ENCODE data around the gene MAP3K19. TPM values are rescaled to one million over a fixed set of nuclear protein-coding genes. Genes with fewer than 3 reads are reported as not detected.
"Not testable (repeated sequence)": the region's sequence is repeated elsewhere in the genome, so short reads cannot be mapped to it uniquely, and the experiment has no call there.

The MAP3K19 gene
- total RNA-seq, 5 donors from 2014 or later (not counting 1 experiment from before 2014, with no cell fraction given): not detected

DNA sequence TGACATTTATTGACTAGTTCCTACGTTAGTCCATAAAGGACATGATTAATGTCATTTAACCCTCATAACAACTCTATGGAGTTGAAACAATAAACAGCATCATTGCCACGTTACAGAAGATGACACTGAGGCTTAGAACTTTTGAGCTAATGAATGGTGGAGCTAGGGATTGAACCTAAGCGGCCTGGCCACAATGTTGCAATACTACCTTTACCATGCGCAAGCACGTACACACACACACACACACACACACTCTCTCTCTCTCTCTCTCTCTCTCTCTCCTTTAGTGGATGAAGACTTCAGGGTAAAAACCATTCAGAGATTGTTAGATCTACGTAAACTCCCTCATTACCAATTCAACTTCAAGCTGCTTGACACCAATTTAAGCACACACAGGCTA, 875 bp upstream of the MAP3K19 start:
- Mint-ChIP-seq H3K36me3 (no peaks in the 10 kb centered on the region), H3K4me3 (no peak overlapping the region), H3K9me3 (no peaks in the 10 kb centered on the region), H3K4me1 (peaks cover 2 to 13% (median 11%) of the 10 kb centered on the region in 3 donors), H3K27me3 (peaks cover 0 to 8% of the 10 kb centered on the region in 2 donors), H3K27ac (no peak overlapping the region)
- ChIA-PET CTCF (no interaction called here), POLR2A (interaction anchor here in 1 of 2 donors (0.5 to 0.6 kb wide), 3 partner anchors 62 to 1285 kb away, joined by 4 to 5 read pairs (median 5); no protein-coding TSS in a partner anchor)
- H3K4me1 ChIP-seq (ENCODE audit: control insufficient read depth in 1 of 2, extremely low read depth in 1 of 2, insufficient read depth in 2 of 2, low read length in 2 of 2): peaks cover 4 to 10% of the 10 kb centered on the region in 2 experiments
- 100% methylated on average over 1 of the region's 6 CpGs for WGBS (ENCODE audit: insufficient coverage)
- no peak overlapping the region for H3K4me3 ChIP-seq (ENCODE audit: control insufficient read depth in 1 of 2, extremely low read depth in 1 of 2, low read length in 1 of 2)
- ATAC-seq (replicated peaks in 1 of 4): no peak
- DNase-seq: no peak
- no peak overlapping the region for H3K27ac ChIP-seq (ENCODE audit: low read length)
- no peaks in the 10 kb centered on the region for H3K27me3 ChIP-seq (replicated peaks in 1 of 2; ENCODE audit: control insufficient read depth in 2 of 2, extremely low read depth in 1 of 2, insufficient read depth in 2 of 2, low read length in 1 of 2)
- H3K9me3 ChIP-seq: no peaks in the 10 kb centered on the region
- no peaks in the 10 kb centered on the region for H3K36me3 ChIP-seq (ENCODE audit: control insufficient read depth in 2 of 2, extremely low read depth in 1 of 2, insufficient read depth in 1 of 2, low read length in 1 of 2)

DNA sequence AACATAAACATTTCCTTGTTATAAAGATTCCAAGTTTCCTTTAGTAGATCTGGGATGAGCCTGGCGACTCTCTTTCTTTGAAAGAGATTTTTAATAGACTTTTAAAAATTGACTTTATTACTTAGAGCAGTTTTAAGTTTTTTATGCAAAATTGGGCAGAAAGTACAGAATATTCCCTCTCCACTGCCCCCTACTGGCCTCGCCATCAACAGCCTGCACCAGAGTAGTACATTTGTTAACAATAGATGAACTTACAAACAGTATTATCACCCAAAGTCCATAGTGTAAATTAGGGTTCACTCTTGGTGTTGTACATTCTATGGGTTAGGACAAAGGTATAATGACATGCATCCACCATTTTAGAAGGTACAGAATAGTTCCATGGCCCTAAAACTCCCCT, 3.9 kb downstream of the MAP3K19 start:
- H3K4me3 ChIP-seq (ENCODE audit: control insufficient read depth in 1 of 2, extremely low read depth in 1 of 2, low read length in 1 of 2): no peak overlapping the region
- no peaks in the 10 kb centered on the region for H3K4me1 Mint-ChIP-seq
- no peak overlapping the region for H3K27ac ChIP-seq (ENCODE audit: low read length)
- no peaks in the 10 kb centered on the region for H3K36me3 Mint-ChIP-seq
- no peaks in the 10 kb centered on the region for H3K9me3 Mint-ChIP-seq
- no peaks in the 10 kb centered on the region for H3K9me3 ChIP-seq
- DNase-seq (peak in 13 of 35 experiments; percentile 1 to 46 (median 17)), ATAC-seq (replicated peaks in 1 of 4) (no peak)
- H3K27ac Mint-ChIP-seq: no peak overlapping the region
- peaks cover 0 to 13% of the 10 kb centered on the region in 2 donors for H3K27me3 Mint-ChIP-seq
- no peaks in the 10 kb centered on the region for H3K27me3 ChIP-seq (replicated peaks in 1 of 2; ENCODE audit: control insufficient read depth in 2 of 2, extremely low read depth in 1 of 2, insufficient read depth in 2 of 2, low read length in 1 of 2)
- POLR2A ChIA-PET: no interaction called here
- H3K36me3 ChIP-seq (ENCODE audit: control insufficient read depth in 2 of 2, extremely low read depth in 1 of 2, insufficient read depth in 1 of 2, low read length in 1 of 2): no peaks in the 10 kb centered on the region
- no peak overlapping the region for H3K4me3 Mint-ChIP-seq
- CTCF ChIA-PET: no interaction called here
- no CpG with 5 or more reads among the region's 2 CpGs for WGBS (ENCODE audit: insufficient coverage)
- no peaks in the 10 kb centered on the region for H3K4me1 ChIP-seq (ENCODE audit: control insufficient read depth in 1 of 2, extremely low read depth in 1 of 2, insufficient read depth in 2 of 2, low read length in 2 of 2)

DNA sequence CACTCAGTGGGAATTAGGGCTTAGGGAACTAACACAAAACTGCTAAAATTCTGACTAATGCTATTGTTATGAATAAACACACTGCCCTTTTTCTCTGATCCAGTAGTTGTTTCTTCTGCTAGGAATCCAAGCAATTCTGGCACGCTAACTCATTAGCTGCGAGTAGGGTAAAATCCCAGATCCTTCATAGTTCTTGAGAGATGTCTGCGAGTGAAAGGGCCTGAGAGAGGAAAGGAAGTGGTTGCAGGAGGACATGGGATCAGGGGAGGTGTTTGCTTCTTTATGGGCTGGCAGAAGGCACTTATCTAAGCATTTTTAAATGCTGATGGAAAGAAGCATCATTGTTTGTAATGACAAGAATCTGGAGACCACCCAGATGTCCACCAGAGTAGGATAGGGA, 9.4 kb downstream of the MAP3K19 start:
- H3K4me1 Mint-ChIP-seq: no peaks in the 10 kb centered on the region
- no peaks in the 10 kb centered on the region for H3K9me3 Mint-ChIP-seq
- CTCF ChIA-PET: no interaction called here
- no peak overlapping the region for H3K27ac Mint-ChIP-seq
- no peak overlapping the region for H3K4me3 Mint-ChIP-seq
- POLR2A ChIA-PET: no interaction called here
- Histone ChIP-seq H3K27ac (ENCODE audit: low read length) (no peak overlapping the region), H3K4me1 (ENCODE audit: control insufficient read depth in 1 of 2, extremely low read depth in 1 of 2, insufficient read depth in 2 of 2, low read length in 2 of 2) (no peaks in the 10 kb centered on the region), H3K9me3 (no peaks in the 10 kb centered on the region), H3K27me3 (replicated peaks in 1 of 2; ENCODE audit: control insufficient read depth in 2 of 2, extremely low read depth in 1 of 2, insufficient read depth in 2 of 2, low read length in 1 of 2) (no peaks in the 10 kb centered on the region), H3K36me3 (ENCODE audit: control insufficient read depth in 2 of 2, extremely low read depth in 1 of 2, insufficient read depth in 1 of 2, low read length in 1 of 2) (no peaks in the 10 kb centered on the region), H3K4me3 (ENCODE audit: control insufficient read depth in 1 of 2, extremely low read depth in 1 of 2, low read length in 1 of 2) (no peak overlapping the region)
- H3K36me3 Mint-ChIP-seq: no peaks in the 10 kb centered on the region
- DNase-seq (no peak), ATAC-seq (replicated peaks in 1 of 4) (no peak)
- WGBS (ENCODE audit: insufficient coverage): 89% methylated on average over 3 of the region's 3 CpGs
- peaks cover 0 to 5% of the 10 kb centered on the region in 2 donors for H3K27me3 Mint-ChIP-seq

DNA sequence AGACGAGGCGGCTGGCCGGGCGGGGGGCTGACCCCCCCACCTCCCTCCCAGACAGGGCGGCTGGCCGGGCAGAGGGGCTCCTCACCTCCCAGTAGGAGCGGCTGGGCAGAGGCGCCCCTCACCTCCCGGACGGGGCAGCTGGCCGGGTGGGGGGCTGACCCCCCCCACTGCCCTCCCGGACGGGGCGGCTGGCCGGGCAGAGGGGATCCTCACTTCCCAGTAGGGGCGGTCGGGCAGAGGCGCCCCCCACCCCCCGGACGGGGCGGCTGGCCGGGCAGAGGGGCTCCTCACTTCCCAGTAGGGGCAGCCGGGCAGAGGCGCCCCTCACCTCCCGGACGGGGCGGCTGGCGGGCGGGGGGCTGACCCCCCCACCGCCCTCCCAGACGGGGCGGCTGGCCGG, 14.0 kb downstream of the MAP3K19 start:
- ATAC-seq (replicated peaks in 1 of 4); H3K4me3 ChIP-seq (ENCODE audit: control insufficient read depth in 1 of 2, extremely low read depth in 1 of 2, low read length in 1 of 2); H3K36me3 ChIP-seq (ENCODE audit: control insufficient read depth in 2 of 2, extremely low read depth in 1 of 2, insufficient read depth in 1 of 2, low read length in 1 of 2); H3K27ac ChIP-seq (ENCODE audit: low read length); H3K4me3 Mint-ChIP-seq; DNase-seq; H3K4me1 ChIP-seq (ENCODE audit: control insufficient read depth in 1 of 2, extremely low read depth in 1 of 2, insufficient read depth in 2 of 2, low read length in 2 of 2); H3K9me3 ChIP-seq; POLR2A ChIA-PET; H3K27me3 ChIP-seq (replicated peaks in 1 of 2; ENCODE audit: control insufficient read depth in 2 of 2, extremely low read depth in 1 of 2, insufficient read depth in 2 of 2, low read length in 1 of 2); H3K27me3 Mint-ChIP-seq; H3K9me3 Mint-ChIP-seq; CTCF ChIA-PET; H3K4me1 Mint-ChIP-seq; H3K27ac Mint-ChIP-seq; H3K36me3 Mint-ChIP-seq: not testable (repeated sequence)
- WGBS (ENCODE audit: insufficient coverage): no CpG with 5 or more reads among the region's 33 CpGs

GRCh38 chr2:135030826-135031225, 16.4 kb downstream of the MAP3K19 start:
- H3K4me1 Mint-ChIP-seq: no peaks in the 10 kb centered on the region
- ChIA-PET CTCF (no interaction called here), POLR2A (no interaction called here)
- H3K9me3 Mint-ChIP-seq: no peaks in the 10 kb centered on the region
- Histone ChIP-seq H3K4me1 (ENCODE audit: control insufficient read depth in 1 of 2, extremely low read depth in 1 of 2, insufficient read depth in 2 of 2, low read length in 2 of 2) (no peaks in the 10 kb centered on the region), H3K36me3 (ENCODE audit: control insufficient read depth in 2 of 2, extremely low read depth in 1 of 2, insufficient read depth in 1 of 2, low read length in 1 of 2) (no peaks in the 10 kb centered on the region), H3K9me3 (no peaks in the 10 kb centered on the region), H3K4me3 (ENCODE audit: control insufficient read depth in 1 of 2, extremely low read depth in 1 of 2, low read length in 1 of 2) (no peak overlapping the region), H3K27me3 (replicated peaks in 1 of 2; ENCODE audit: control insufficient read depth in 2 of 2, extremely low read depth in 1 of 2, insufficient read depth in 2 of 2, low read length in 1 of 2) (peaks cover 0 to 3% of the 10 kb centered on the region in 2 experiments), H3K27ac (ENCODE audit: low read length) (no peak overlapping the region)
- H3K27ac Mint-ChIP-seq: no peak overlapping the region
- no peaks in the 10 kb centered on the region for H3K36me3 Mint-ChIP-seq
- no peak overlapping the region for H3K4me3 Mint-ChIP-seq
- WGBS (ENCODE audit: insufficient coverage): 100% methylated on average over 1 of the region's 1 CpG
- no peak for DNase-seq
- H3K27me3 Mint-ChIP-seq: peaks cover 4% of the 10 kb centered on the region in 2 donors
- no peak for ATAC-seq (replicated peaks in 1 of 4)

- Histone ChIP-seq H3K27me3 (replicated peaks in 1 of 2; ENCODE audit: control insufficient read depth in 2 of 2, extremely low read depth in 1 of 2, insufficient read depth in 2 of 2, low read length in 1 of 2) (peaks cover 0 to 3% of the 10 kb centered on the region in 2 experiments), H3K4me3 (ENCODE audit: control insufficient read depth in 1 of 2, extremely low read depth in 1 of 2, low read length in 1 of 2) (no peak overlapping the region), H3K36me3 (ENCODE audit: control insufficient read depth in 2 of 2, extremely low read depth in 1 of 2, insufficient read depth in 1 of 2, low read length in 1 of 2) (no peaks in the 10 kb centered on the region), H3K4me1 (ENCODE audit: control insufficient read depth in 1 of 2, extremely low read depth in 1 of 2, insufficient read depth in 2 of 2, low read length in 2 of 2) (no peaks in the 10 kb centered on the region), H3K9me3 (no peaks in the 10 kb centered on the region), H3K27ac (ENCODE audit: low read length) (no peak overlapping the region)
- Mint-ChIP-seq H3K27me3 (peaks cover 4% of the 10 kb centered on the region in 2 donors), H3K4me1 (no peaks in the 10 kb centered on the region), H3K9me3 (no peaks in the 10 kb centered on the region), H3K36me3 (no peaks in the 10 kb centered on the region), H3K4me3 (no peak overlapping the region), H3K27ac (no peak overlapping the region)
- ATAC-seq (replicated peaks in 1 of 4) (no peak), DNase-seq (no peak)
- CTCF ChIA-PET: no interaction called here
- POLR2A ChIA-PET: no interaction called here
- no CpG with 5 or more reads among the region's 2 CpGs for WGBS (ENCODE audit: insufficient coverage)
These were observed 17.6 kb downstream of the MAP3K19 start for GRCh38 chr2:135029481-135030134.
